Measurements from ENCODE around the gene ACTR3. TPM values are rescaled to one million over a fixed set of nuclear protein-coding genes. Genes with fewer than 3 reads are reported as not detected.

The ACTR3 gene
- total RNA-seq, 2 experiments from 2014 or later: 408 to 414 TPM

DNA sequence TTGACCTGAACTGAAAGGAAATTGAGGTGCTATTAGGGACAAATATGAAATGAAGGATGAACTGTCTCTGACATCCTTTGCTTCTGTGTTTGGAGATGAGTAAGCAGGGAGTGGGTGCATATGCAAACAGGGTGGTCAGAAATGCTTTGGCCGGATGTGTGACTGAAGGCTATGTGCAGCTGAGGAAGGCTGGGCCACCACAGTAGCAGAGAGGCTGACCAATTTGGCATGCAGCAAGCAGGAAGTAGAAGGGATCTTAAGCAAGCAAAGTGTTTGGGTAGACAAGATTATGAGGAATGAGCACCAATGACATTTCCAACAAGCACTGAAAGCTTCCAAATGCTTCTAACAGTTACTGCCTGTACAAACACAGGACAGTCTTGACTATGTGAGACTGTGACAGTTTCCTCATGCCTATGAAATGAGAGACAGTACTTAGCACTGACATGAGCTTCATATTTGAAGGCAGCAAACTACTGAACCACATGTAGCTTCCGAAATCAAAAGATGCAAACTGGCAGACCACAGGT, 3.3 kb upstream of the ACTR3 start:
- Mint-ChIP-seq H3K36me3 (peaks cover 31% of the 10 kb centered on the region), H3K4me1 (peaks cover 41% of the 10 kb centered on the region), H3K4me3 (peak overlapping the region; percentile 97), H3K9me3 (no peaks in the 10 kb centered on the region), H3K27me3 (no peaks in the 10 kb centered on the region), H3K27ac (peak overlapping the region; percentile 86)
- ATAC-seq (ENCODE audit: low read depth) (peak; percentile 12), DNase-seq (peak; percentile 52)
- POLR2A ChIA-PET: interaction anchor here (0.9 to 6.0 kb wide), 7 partner anchors 9 to 130 kb away, joined by 3 to 79 read pairs (median 4); partner anchors contain the start of gene SLC35F5

DNA sequence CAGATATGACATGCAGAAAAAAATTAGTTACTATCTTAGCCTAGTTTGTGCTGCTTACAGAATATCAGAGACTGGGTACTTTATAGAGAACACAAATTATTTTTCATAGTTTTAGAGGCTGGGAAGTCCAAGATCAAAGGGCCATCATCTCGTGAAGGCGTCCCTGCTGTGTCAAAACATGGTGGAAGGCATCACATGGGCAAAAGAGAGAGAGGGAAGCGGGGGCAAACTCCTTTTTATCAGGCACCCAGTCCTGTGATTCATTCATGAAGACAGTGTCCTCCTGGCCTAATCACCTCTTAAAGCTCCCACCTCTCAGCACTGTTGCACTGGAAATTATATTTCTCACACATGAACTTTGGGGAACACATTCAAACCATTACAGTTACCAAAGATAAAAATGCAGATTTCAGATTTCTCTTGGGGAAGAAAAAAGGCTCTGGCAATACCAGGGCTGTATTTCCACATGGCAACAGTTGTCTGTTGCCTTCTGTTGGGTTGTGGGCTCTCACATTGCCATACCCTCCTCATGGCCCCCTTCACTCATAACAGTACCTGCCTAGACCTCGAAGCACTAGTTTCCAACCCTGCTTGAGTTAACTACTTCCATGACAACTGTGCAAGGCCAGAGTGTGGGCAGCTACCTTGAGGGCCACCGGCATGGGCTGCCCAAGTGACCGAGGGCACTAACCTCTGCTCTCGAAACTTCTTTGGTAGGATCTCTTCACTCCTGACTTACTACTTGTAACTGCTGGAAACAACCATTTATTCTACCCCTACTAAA, 2.7 kb upstream of the ACTR3 start:
- ATAC-seq (ENCODE audit: low read depth) (no peak), DNase-seq (no peak)
- Mint-ChIP-seq H3K4me1 (peaks cover 42% of the 10 kb centered on the region), H3K27me3 (no peaks in the 10 kb centered on the region), H3K9me3 (no peaks in the 10 kb centered on the region), H3K27ac (peak overlapping the region; percentile 86), H3K4me3 (peak overlapping the region; percentile 97), H3K36me3 (peaks cover 29% of the 10 kb centered on the region)
- POLR2A ChIA-PET: interaction anchor here (0.9 to 6.0 kb wide), 9 partner anchors 10 to 131 kb away, joined by 3 to 79 read pairs (median 4); partner anchors contain the start of gene SLC35F5

DNA sequence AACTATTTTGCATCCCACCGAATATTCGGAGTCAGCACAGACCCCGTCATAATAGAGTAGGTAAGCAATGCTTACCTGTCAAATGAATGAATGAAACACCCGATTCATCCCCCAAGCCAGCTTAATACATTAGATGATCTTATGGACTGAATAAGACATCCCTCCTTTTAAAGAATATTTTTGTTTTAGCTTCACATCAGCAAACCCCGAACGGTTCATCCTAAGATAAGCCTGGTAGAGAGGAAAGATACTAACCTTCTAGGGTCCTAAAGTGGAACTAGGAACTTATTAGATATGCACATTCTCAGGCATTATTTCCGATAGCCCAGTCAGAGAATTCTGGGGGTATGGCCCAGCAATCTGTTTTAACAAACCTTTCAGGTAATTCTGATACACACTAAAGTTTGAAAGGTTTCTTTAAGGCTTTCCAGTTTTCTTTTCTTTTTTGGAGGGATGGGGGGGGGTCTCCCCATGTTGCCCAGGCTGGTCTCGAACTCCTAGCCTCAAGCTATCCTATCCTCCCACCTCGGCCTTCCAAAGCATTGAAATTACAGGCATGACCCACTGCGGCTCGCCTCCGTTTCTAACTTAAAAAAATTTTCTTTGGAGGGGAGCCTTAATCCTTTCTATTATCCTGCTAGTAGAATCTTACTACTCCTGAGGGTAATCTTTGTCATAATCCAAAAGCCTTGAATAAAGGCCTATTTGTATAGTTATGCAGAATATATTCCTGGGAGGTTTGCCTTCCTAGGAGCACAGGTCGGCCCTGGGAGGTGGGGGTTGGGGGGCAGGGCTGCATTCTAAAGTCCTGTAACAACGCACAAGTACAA, 1.0 kb upstream of the ACTR3 start:
- peaks cover 37% of the 10 kb centered on the region for H3K36me3 Mint-ChIP-seq
- H3K27me3 Mint-ChIP-seq: no peaks in the 10 kb centered on the region
- POLR2A ChIA-PET: interaction anchor here (0.7 to 6.0 kb wide), 6 partner anchors 12 to 304 kb away, joined by 3 to 79 read pairs (median 7); partner anchors contain the start of gene SLC35F5

DNA sequence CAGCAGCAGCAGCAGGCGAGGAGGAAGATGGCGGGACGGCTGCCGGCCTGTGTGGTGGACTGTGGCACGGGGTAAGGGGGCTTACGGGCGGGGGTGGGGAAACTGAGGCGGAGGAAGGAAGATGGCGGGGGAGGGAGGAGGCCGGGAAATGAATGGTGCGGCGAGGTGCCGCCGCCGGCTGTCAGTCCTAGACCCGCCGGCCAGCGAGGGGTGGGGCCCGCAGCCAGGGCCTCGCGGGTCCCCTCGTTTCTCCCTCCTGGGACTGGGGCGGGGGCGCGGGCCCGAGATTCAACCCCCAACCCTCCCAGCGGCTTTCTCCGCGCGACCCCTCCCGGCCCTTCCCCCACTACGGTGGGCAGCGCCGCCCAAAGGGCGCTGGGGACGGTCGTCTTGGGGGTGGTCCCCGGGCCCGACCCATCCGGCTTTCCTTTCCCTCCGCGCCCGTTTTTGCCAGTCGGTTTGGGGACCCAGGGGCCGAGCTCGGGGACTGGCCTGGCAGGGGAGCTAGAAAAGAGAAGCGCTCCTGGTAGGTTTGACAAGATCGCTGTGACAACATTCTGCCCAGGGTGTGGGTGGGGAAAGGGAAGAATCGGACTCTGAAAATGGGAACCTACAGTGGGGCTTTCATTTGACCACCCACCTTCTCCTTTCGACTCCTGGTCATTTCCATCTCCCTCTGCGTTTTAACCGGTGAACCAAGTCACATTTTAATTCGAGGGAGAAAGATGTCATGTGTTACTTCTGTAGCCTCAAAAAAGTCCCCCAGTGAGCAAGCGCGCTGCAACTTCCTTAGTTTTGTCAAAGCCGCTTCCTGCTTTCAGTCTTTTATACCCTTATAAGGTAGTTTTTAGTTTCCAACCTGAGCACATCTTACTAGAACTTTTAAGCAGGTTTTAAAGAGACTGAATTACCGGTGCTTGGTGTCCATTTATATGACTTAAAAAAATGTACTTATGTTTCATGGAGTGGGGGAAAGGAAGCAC, 655 bp downstream of the ACTR3 start:
- H3K9me3 Mint-ChIP-seq: no peaks in the 10 kb centered on the region
- H3K27me3 Mint-ChIP-seq: no peaks in the 10 kb centered on the region
- H3K36me3 Mint-ChIP-seq: peaks cover 46% of the 10 kb centered on the region
- H3K27ac Mint-ChIP-seq: peak overlapping the region; percentile 95
- peaks cover 62% of the 10 kb centered on the region for H3K4me1 Mint-ChIP-seq
- peak; percentile 35 for ATAC-seq (ENCODE audit: low read depth)
- peak; percentile 65 for DNase-seq
- POLR2A ChIA-PET: interaction anchor here (0.7 to 6.0 kb wide), 3 partner anchors 13 to 134 kb away, joined by 4 to 79 read pairs (median 15); partner anchors contain the start of gene SLC35F5
- peak overlapping the region; percentile 97 for H3K4me3 Mint-ChIP-seq

More for the DNA sequence above, 1.0 kb upstream of the ACTR3 start:
- ATAC-seq (ENCODE audit: low read depth): no peak
- no peaks in the 10 kb centered on the region for H3K9me3 Mint-ChIP-seq
- no peak for DNase-seq
- H3K4me3 Mint-ChIP-seq: peak overlapping the region; percentile 97
- peak overlapping the region; percentile 95 for H3K27ac Mint-ChIP-seq
- H3K4me1 Mint-ChIP-seq: peaks cover 55% of the 10 kb centered on the region

DNA sequence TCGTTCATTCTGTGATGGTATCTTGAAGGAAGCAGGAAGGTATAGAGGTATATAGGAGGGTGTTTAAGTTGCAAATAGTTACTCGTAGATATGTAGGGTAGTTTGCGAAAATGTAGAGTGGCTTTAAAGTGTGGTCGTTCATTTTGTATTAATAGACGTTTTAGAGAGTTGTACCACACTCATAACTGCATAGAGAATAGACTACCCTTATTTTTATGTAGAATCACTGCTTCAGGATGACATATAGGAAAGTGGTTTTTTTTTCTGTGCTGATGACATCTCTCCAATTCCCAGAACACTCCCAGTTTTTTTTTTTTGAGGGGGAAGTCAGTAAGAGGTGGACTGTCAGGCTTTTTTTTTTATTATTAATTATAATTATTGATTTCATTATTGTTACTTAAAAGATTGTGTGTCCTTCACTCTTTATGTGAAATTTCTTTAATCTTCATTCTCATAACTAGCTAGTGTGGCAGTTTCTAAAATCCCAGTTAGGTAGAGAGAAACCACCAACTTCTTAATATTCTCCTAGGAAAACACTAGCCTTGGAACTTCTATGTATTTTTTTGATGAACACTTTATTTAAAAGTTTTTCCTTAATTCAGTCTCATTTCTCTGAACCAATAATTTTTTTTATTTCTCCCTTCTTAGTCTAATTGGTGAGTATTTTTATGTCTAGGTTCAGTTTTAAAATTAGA, 1.5 kb downstream of the ACTR3 start:
- H3K36me3 Mint-ChIP-seq: peaks cover 49% of the 10 kb centered on the region
- ATAC-seq (ENCODE audit: low read depth) (no peak), DNase-seq (no peak)
- H3K4me3 Mint-ChIP-seq: peak overlapping the region; percentile 97
- H3K9me3 Mint-ChIP-seq: no peaks in the 10 kb centered on the region
- POLR2A ChIA-PET: interaction anchor here (1.2 to 5.9 kb wide), 2 partner anchors 15 to 135 kb away, joined by 3 to 38 read pairs; partner anchors contain the start of gene SLC35F5
- H3K4me1 Mint-ChIP-seq: peaks cover 66% of the 10 kb centered on the region
- peak overlapping the region; percentile 88 for H3K27ac Mint-ChIP-seq
- H3K27me3 Mint-ChIP-seq: no peaks in the 10 kb centered on the region

DNA sequence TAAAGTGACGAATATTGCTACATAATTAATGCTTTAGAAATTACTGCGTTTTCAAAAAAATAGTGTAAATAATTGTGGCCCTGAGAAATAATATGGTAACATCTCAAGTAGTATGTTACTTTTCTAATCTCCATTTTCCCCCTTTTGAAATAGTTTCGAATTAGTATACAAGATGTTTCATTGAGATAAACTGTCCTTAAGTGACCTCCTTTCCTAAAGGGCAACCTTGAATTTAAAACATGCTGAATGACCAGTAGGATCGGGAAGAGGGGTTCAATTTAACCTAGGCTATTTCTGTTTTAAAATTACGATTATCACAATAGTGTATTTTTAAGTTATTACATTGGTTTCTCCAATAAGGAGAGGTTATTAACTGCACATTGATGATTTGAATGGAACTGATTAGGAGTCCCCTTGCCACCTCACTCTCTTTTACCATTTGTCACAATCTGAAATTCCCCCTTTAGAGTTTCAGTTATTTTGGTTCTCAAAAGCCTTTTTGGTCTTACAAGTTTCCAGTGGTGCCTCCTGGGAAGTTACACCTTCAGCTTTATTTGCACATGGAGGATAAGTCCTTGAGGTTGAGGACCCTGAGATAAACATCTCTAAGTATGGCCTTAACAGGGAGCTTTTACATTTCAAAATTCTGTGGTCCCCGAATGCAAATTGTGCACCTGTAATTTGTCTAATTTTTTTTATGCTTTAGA, 2.3 kb downstream of the ACTR3 start:
- DNase-seq (no peak), ATAC-seq (ENCODE audit: low read depth) (no peak)
- Mint-ChIP-seq H3K27me3 (no peaks in the 10 kb centered on the region), H3K27ac (peak overlapping the region; percentile 73), H3K9me3 (no peaks in the 10 kb centered on the region), H3K4me1 (peaks cover 62% of the 10 kb centered on the region), H3K4me3 (peak overlapping the region; percentile 89), H3K36me3 (peaks cover 49% of the 10 kb centered on the region)
- POLR2A ChIA-PET: interaction anchor here (1.2 to 5.9 kb wide), 2 partner anchors 16 to 136 kb away, joined by 3 to 38 read pairs; partner anchors contain the start of gene SLC35F5

DNA sequence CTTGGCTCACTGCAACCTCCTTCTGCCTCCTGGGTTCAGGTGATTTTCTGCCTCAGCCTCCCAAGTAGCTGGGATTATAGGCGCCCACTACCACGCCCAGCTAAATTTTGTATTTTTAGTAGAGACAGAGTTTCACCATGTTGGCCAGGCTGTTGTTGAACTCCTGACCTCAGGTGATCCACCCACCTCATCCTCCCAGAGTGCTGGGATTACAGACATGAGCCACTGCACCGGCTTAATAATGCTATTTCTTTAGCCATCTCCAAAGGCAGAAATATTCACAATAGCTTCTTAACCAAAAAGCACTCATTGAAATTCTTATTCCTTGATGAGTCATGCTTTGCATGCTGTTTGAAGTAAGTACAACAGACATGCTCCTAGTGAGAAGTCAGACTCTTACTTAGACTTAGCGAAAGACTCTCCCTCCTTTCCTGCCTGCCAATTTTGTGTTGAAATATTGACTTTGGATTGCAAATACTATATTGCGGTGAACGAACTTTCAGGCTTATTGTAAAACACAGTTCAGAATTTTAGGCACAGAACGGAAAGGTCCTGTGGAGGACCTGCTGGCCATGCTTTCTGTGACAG, 4.4 kb downstream of the ACTR3 start:
- Mint-ChIP-seq H3K4me3 (peak overlapping the region; percentile 89), H3K27me3 (no peaks in the 10 kb centered on the region), H3K36me3 (peaks cover 40% of the 10 kb centered on the region), H3K9me3 (no peaks in the 10 kb centered on the region), H3K27ac (peak overlapping the region; percentile 71), H3K4me1 (peaks cover 58% of the 10 kb centered on the region)
- POLR2A ChIA-PET: interaction anchor here (0.7 to 5.9 kb wide), 2 partner anchors 138 to 250 kb away, joined by 3 to 38 read pairs; partner anchors contain the start of gene SLC35F5
- DNase-seq (no peak), ATAC-seq (ENCODE audit: low read depth) (no peak)

DNA sequence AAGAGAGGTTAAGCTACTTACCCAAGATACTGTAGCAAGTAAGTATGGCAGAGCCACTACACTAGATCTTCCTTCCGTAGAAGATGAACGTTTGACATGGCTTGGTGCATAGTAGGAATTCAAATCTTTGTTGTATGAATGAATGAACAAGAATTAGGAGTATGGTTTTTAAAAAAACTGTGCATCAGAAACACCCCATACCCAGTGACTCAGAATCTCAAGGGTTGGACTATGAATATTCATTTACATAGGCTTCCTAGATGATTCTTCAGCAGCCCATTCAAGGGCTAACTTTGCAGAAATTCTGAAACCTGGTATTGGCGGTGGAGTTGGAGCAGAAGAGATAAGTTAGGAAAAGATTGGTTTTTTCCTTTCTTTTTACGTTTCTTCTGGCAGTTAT, 5.4 kb downstream of the ACTR3 start:
- Mint-ChIP-seq H3K27ac (no peak overlapping the region), H3K4me3 (peak overlapping the region; percentile 89), H3K36me3 (peaks cover 45% of the 10 kb centered on the region), H3K4me1 (peaks cover 68% of the 10 kb centered on the region), H3K9me3 (no peaks in the 10 kb centered on the region), H3K27me3 (no peaks in the 10 kb centered on the region)
- DNase-seq (no peak), ATAC-seq (ENCODE audit: low read depth) (no peak)
- POLR2A ChIA-PET: interaction anchor here (5.9 kb wide), 1 partner anchor 139 kb away, joined by 38 read pairs; the partner anchor contains the start of gene SLC35F5

DNA sequence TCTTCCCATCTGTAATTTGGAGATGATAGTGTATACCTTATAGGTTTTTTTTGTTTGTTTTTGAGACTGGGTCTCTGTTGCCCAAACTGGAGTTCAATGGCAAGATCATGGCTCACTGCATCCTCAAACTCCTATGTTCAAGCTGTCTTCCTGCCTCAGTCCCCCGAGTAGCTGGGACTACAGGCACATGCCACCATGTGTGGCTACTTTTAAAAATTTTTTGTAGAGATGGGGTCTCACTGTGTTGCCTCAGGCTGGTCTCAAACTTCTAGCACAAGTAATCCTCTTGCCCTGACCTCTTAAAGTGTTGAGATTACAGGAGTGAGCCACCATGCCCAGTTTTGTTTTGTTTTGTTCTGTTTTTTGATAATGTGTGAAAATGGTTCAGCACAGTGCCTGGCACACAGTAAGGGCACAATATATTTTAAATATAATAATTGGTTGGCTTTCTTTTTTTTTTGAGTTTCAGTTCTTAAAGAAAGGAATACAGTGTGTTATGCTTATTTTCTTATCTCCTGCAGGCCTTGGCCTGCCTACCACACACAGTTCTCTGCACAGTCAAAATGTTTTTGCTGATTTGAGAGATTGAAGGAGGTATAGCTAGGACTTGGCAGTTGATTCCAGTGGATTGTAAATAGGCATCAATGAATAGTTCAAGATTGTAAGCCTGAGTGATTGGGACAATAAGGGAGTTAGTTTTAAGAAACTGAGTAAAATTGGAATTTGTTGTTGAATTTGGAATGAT, 6.1 kb downstream of the ACTR3 start:
- Mint-ChIP-seq H3K4me1 (peaks cover 74% of the 10 kb centered on the region), H3K27ac (peak overlapping the region; percentile 1), H3K36me3 (peaks cover 51% of the 10 kb centered on the region), H3K27me3 (no peaks in the 10 kb centered on the region), H3K4me3 (peak overlapping the region; percentile 89), H3K9me3 (no peaks in the 10 kb centered on the region)
- POLR2A ChIA-PET: interaction anchor here (1.4 to 5.9 kb wide), 2 partner anchors 26 to 140 kb away, joined by 4 to 38 read pairs; partner anchors contain the start of gene SLC35F5
- DNase-seq (no peak), ATAC-seq (ENCODE audit: low read depth) (no peak)

DNA sequence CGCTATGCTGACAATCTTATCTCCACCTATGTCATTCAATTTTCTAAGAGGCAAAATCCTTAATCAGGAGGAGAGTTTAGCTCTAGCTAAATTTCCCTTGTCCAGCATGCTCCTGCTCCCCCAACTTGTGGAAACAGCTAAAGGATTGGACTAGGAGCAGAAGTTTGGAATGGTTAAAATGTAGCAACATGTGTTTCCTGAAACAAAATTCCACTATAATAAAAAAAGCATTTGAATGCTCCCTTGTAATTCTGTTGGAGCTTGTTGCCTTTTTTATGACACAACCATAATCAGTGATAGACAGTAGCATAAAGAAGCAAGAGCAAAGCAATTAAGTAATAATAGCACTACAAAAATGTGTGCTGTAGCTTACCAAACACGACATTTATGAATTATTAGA, 6.9 kb downstream of the ACTR3 start:
- peaks cover 76% of the 10 kb centered on the region for H3K4me1 Mint-ChIP-seq
- H3K4me3 Mint-ChIP-seq: peak overlapping the region; percentile 89
- DNase-seq (no peak), ATAC-seq (ENCODE audit: low read depth) (no peak)
- no peaks in the 10 kb centered on the region for H3K27me3 Mint-ChIP-seq
- no peaks in the 10 kb centered on the region for H3K9me3 Mint-ChIP-seq
- H3K36me3 Mint-ChIP-seq: peaks cover 50% of the 10 kb centered on the region
- POLR2A ChIA-PET: interaction anchor here (1.4 to 5.9 kb wide), 2 partner anchors 25 to 140 kb away, joined by 4 to 38 read pairs; partner anchors contain the start of gene SLC35F5
- H3K27ac Mint-ChIP-seq: no peak overlapping the region
